HG02884 (cell line): ENCODE data around the gene PTPRU.

Source experiments
- ATAC-seq: cut with Tn5 transposase; IDR thresholded peaks from one replicate; pipeline ENCODE4 v1.9.1; 2021; ENCODE audit warnings: mild to moderate bottlenecking, moderate library complexity; ENCODE audit not compliant: unreplicated experiment

Gene PTPRU

DNA sequence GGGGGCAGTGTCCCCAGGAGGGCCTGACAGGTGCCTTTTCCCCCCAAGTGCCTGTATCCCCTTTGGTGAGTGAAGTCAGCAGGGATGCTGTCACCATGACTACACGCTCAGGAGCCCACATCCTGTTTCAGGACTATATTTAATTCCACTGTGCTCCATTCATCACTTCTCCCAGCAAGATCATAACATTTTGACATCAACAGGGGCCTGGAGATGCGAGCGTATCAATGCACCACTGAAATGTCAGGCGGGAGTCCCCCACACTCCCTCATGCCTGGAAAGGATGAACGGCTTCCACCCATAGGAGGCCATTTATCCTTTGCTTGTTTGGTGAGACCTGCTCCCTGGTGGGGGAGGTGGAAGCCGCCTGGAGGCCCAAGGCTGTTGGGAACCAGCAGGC is 119.1 kb downstream of the PTPRU start:
- ATAC-seq = no peak

DNA sequence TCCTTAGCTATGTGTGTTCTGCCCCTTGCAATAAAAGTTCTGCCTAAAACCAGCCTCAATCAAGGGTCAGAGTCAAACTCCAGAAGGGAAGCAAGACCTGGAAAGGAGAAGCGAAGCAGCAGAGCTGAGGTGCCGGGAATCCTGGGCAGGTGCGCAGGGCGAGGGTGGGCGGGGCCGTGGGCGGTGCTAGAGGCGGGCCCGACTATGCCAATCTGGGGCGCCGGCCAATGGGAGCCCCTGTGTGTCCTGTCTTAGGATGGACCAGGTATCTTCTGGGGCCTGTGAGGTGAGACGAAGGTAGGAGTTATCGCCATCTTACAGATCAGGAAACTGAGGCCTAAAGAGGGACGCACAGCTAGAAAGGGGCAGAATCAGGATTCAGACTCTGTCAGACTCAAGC is 120.3 kb downstream of the PTPRU start:
- ATAC-seq = no peak

DNA sequence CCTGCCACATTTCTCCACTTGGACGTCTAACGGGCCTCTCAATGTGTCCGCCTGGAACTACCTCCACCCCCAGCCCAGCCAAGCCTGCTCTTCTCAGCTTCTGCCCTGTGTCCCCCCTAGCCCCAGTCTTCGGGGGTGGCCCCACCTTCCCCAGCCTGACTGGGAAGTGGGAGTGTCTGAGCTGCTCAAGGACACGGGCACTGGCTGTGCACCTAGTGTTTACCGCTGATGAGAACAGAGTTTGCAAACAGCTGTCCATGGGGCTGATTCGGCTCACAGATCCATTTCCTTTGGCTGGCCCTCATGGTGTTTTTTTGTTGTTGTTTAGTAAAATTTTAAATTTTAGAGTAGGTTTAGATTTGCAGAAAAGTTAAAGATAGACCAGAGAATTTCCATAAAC is 121.1 kb downstream of the PTPRU start:
- no peak for ATAC-seq

DNA sequence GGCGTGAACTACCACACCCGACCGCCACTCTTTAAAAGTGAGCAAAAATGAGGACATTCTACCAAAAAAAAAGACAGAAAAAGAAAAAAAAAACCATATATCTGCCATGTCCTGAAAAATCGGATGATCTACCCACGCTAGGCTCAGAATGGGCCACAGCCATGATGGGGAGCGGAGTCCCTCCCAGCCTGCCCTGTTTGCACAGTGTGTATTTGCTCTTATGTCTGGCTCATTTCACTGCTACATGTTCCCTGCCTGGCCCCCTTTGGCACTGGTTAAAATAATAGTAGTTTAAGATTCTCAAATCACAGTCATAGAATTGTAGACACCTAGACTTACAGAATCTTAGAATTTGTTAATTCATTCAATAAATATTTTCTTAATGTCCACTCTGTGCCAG is 121.9 kb downstream of the PTPRU start:
- ATAC-seq = no peak

DNA sequence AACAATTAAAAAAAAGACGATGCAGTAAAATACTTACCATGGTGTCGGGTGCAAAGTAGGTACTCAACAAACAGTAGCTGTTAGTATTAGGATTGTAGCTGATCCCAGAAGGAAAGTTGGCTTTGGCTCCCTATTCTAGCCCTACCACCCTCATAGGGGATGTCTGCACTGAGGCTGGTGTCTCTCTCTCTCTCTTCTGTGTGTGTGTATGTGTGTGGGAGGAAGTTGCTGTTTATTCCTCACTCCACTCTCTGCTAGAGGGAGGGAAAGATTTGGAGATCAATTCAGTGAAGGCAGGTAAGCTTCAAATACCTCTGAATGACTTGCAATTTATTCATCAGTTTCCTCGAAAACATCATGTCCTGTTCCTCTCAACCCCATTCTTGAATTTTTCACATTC is 124.4 kb downstream of the PTPRU start:
- ATAC-seq = no peak

DNA sequence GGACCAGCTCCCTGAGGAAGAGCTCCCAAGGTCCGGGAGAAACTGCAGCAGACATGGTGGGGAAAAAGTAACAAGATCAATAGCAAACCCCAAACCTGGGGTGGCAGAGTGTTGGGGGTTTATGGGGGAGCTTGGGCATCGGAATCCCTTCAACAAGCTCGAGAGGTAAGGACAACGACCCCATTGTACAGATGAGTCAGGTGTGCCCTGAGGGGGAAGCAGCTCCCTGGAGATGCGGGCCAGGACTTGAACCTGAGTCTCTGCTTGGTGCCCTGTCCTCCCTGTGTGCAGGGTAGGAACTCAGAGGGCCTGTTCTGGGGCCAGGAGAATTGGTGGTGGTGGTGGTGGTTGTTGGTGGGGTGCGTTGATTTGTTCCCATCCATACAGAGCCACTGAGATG is 125.4 kb downstream of the PTPRU start:
- ATAC-seq = no peak

DNA sequence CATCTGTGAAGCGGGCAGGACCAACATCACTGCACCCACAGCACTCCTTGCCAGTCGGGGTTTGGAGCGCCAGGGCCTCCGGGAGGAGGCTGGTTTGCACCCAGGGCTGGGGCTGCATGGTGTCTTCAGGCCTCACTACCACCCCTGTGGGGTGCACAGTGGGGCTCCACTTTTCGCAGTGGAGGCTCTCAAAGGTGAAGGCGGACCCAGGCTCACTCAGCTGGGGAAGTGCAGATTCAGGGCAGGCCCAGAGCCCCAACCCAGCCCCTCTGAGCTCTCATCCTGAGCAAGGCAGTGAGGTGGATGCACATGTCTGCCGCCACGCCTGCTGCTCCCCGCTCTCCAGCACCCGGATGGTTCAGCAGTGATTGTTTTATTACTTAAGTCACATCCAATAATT is 125.8 kb downstream of the PTPRU start:
- no peak for ATAC-seq

DNA sequence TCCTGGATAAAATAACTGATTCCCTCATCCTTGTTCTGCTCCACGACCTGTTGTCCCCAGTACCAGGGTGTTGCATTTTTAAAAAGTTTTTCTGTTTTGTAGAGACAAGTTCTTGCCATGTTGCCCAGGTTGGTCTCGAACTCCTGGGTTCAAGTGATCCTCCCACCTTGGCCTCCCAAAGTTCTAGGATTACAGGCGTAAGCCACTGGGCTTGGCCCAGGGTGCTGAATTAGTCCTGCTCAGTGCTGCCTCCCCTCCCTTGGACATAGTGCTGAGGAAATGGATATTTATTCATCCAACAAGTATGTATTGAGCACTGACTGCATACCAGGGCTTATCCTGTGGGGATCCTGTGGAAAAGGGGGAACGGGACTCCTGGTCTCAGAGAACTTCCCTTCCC is 126.4 kb downstream of the PTPRU start:
- ATAC-seq = no peak

DNA sequence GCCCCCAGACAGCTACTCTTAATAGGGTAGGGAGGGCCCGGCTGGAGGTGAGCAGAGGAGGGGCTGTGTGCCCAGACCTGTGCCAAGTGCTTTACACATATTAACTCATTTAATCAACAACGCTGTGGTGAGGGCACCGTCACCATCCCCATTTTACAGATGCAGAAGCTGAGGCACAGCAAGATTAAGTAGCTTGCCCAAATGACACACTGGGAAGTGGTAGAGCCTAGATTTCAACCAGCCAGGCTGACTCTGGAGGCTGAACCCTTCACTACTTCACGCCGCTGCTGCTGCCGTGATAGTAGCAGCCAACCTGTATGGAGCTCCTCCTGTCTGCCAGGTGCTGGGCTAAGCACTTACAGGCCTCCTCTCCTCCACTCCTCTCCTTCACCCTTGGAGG is 127.2 kb downstream of the PTPRU start:
- no peak for ATAC-seq

DNA sequence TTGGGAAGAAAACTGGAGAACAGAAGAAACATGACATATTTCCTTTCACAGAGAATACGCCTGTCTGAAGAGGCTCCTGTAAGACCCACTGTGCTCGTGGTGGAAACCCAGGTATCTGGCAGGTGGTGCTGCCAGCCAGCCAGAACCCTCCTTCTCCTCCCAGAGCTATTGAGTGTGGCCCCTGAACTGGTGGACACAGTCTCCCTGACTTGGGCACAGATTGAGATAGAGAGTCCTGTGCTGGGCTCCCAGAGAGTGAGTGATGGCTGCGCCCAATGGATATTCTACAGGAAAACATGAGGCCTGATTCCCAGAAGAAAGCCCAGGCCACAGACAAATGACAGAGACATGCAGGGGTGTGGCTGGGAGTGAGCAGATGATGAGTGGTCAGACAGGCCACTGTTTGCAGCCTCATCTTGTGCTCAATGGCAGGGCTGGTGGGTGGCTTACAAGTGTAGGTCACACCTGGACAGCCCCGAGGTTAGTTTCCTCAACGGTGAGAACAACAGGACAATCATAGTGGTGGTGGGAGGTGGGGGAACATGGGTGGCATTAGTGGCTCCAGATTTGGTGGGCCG is 127.9 kb downstream of the PTPRU start:
- ATAC-seq = no peak

DNA sequence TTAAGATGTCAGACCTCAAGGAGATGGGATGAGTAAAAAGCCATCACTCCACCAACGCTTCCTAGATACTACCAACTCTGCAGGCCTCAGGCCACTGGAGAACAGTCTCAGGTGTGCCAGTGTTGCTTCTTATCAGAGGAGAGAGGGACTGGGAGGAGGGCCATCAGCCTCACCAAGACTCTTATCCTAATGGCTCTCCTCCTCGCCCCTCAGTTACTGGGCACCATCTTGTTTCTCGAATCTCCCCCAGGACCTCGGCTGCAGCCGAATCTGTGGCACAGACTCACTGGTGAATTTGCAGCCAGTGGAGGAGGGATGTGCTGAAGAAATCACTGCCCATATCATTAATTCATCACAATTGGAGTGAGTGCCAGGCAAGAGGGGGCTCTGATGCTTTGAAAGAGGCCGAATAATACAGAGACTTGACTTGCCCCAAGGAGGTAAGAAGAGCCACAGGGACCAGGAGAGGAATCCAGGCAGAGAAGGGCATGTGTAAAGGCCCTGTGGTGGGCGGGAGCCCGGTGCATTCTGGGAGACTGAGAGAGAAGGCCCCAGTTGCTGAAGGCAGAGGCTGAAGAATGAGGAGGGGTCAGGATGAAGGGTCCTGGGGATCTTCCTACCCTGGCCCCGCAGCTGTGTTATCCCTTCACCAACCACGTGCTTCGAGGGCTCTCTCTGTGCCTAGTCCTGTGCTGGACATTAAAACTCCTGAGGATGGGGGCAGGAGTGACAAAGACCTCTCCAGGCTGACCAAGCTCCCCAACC is 129.8 kb downstream of the PTPRU start:
- ATAC-seq = no peak

DNA sequence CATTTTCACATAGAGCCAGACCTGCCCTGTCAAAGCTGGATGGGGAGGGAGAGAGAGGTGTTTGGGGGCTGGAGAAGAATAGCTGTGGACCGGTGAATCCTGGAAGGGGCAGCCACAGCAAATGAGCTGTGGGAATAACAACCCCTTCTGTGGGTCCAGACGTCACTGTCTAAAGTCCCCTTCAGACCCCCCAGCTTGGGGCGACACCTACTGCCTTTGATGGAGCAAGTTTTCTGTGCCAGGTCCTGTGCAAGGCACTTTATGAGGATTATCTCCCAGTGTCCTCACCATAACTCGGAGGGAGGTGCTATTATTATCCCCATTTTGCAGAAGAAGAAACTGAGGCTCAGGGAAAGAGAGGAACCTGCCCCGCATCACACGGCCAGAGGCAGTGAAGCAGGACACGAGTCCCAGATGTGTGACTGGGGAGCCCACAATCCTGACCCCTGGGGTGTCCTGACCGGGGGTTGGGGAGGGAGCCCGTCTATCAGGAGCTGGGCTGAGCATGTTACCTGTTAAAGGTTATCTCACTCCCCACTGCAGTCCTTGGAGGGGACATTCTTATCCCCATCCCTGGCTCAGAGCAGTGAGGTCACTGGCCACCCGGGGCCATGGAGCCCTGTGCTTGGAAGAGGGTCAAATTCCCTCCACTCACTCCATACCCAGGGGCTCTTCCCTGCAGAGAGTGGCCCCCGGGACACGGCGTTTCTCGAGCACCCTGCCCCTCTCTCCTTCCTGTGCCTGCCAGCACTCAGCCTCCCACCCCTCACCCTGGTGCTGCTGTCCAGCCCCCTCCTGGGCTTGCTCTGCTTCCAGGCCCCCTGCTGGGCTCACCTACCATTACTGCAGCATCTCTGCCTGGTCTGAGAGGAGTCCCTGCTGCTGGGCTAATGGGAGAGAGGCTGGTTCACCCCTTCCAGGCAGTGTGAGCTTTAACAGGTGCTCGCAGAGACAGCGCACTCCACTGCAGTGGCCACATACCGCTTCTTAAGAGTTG is 132.9 kb downstream of the PTPRU start:
- ATAC-seq = no peak

DNA sequence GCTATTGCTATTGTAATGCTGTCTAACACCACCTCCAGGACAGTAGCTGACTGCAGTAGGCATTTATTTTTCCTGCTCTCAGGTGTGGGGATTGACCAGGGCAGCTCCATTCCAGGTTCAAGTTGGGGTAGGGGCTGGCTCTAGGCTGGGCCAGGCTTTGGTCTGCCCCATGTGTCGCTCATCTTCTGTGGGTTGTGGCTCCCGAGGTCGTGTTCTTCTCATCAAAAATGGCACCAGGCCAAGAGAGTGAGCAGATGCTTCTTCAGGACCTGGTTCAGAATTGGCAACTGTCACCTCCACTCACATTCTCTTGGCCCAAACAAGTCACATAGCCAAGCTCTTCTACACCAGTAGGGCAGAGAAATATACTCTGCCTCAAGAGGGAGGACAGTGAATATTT is 133.7 kb downstream of the PTPRU start:
- no peak for ATAC-seq

DNA sequence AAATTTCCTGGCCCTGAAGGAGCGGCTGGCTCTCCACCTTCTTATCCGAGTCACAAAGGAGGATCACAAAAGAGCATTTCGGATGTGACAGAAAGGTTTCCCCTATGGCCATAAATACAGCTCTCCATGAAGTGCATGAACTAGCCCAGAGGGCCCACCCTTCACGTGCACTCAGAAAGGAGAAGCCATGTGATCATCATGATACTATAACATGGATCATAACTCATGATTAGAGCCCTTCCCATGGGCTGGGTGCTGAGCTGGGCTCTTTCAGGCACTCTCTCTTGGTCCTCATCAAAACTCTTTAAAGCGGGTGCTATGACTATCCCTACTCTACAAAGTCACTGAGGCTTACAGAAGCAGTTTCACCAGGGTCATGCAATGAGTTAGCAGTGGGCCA is 135.0 kb downstream of the PTPRU start:
- ATAC-seq = no peak

DNA sequence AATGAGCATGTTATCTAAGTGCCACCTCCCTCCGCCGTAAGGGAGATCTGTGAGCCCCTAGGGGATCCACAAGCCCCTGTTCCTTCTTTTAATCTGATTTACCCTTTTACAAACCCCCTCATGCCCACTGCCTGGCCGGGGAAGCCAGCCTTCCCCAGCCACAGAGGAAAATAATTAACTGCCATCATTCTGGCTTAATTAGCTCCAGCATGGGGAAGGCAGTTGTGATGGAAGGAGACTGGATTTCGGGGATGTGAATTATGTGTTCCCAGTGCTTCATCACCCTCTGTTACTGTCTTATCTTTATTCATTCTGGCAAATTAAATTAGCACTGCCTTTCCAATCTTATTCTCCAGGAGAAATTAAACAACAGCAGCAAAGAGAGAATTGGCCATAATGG is 135.8 kb downstream of the PTPRU start:
- ATAC-seq = no peak
